ENCODE results near the gene CASZ1. TPM values are rescaled to one million over a fixed set of nuclear protein-coding genes. Genes with fewer than 3 reads are reported as not detected.

CASZ1 gene
- polyA plus RNA-seq, 3 donors: 0.30 to 3.7 (median 0.50) TPM

GRCh38 chr1:10709165-10709564 lies 87.3 kb downstream of the CASZ1 start:
- Histone ChIP-seq H3K79me2 (ENCODE audit: insufficient read depth, low read length) (no peaks in the 10 kb centered on the region), H4K20me1 (ENCODE audit: insufficient read depth, low read length) (no peaks in the 10 kb centered on the region), H3K9me3 (replicated peaks in 1 of 2; ENCODE audit: control insufficient read depth in 1 of 2, insufficient read depth in 1 of 2, low read length in 2 of 2) (no peaks in the 10 kb centered on the region), H3K4me2 (replicated peaks; ENCODE audit: extremely low read depth, low read length, poor library complexity, severe bottlenecking) (no peak overlapping the region), H3K27ac (ENCODE audit: low read depth in 1 of 2, low read length in 2 of 2) (no peak overlapping the region), H2AFZ (ENCODE audit: insufficient read depth, low read depth, low read length, poor library complexity, severe bottlenecking) (no peak overlapping the region), H3K9ac (ENCODE audit: insufficient read depth, low read length, poor library complexity, severe bottlenecking) (no peak overlapping the region), H3K36me3 (replicated peaks in 1 of 2; ENCODE audit: control insufficient read depth in 1 of 2, insufficient read depth in 2 of 2, low read length in 2 of 2) (no peaks in the 10 kb centered on the region), H3K27me3 (ENCODE audit: control insufficient read depth in 2 of 2, insufficient read depth in 2 of 2, low read length in 2 of 2) (no peaks in the 10 kb centered on the region), H3K4me1 (ENCODE audit: control insufficient read depth in 1 of 2, insufficient read depth in 2 of 2, low read length in 2 of 2) (no peaks in the 10 kb centered on the region), H3K4me3 (replicated peaks in 1 of 3; ENCODE audit: low read depth in 2 of 3, low read length in 3 of 3) (no peak overlapping the region)
- 79% methylated on average over 10 of the region's 16 CpGs for WGBS (ENCODE audit: insufficient coverage)
- peaks cover 0 to under 1% (median 0%) of the 10 kb centered on the region in 7 donors for H3K9me3 Mint-ChIP-seq
- H3K4me1 Mint-ChIP-seq: no peaks in the 10 kb centered on the region
- TF ChIP-seq CTCF (IDR thresholded peaks at IDR 0.05): no peak
- no peaks in the 10 kb centered on the region for H3K36me3 Mint-ChIP-seq
- intact Hi-C loops (cut with micrococcal nuclease): no loop called here
- H3K4me3 Mint-ChIP-seq: no peak overlapping the region
- peaks cover 2 to 13% (median 7%) of the 10 kb centered on the region in 3 donors for H3K27me3 Mint-ChIP-seq (ENCODE audit: low read depth in 3 of 3)
- no peak overlapping the region for H3K27ac Mint-ChIP-seq
- DNase-seq: no peak

DNA sequence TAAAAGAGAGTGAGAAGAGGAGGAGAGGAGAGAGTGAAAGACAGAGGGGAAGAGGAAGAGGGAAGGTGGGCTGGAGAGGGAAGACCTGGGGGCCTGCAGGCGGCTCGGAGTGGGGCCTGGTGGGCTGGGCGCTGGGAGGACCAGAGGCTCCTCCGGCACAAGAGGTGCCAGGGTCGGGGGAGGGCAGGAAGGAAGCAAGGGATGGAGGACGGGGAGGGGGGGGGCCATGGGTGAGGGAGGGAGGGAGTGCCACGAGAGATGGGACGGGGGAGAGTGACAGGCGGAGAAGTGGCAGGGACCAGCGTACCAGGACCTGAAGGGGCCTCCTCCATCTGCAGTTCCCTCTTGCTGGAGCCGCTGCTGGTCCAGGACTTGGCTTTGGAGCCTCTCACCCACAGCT lies 87.7 kb downstream of the CASZ1 start:
- Histone ChIP-seq H3K4me1 (ENCODE audit: control insufficient read depth in 1 of 2, insufficient read depth in 2 of 2, low read length in 2 of 2) (no peaks in the 10 kb centered on the region), H3K9ac (ENCODE audit: insufficient read depth, low read length, poor library complexity, severe bottlenecking) (no peak overlapping the region), H3K27me3 (ENCODE audit: control insufficient read depth in 2 of 2, insufficient read depth in 2 of 2, low read length in 2 of 2) (no peaks in the 10 kb centered on the region), H3K79me2 (ENCODE audit: insufficient read depth, low read length) (no peaks in the 10 kb centered on the region), H4K20me1 (ENCODE audit: insufficient read depth, low read length) (no peaks in the 10 kb centered on the region), H2AFZ (ENCODE audit: insufficient read depth, low read depth, low read length, poor library complexity, severe bottlenecking) (no peak overlapping the region), H3K27ac (ENCODE audit: low read depth in 1 of 2, low read length in 2 of 2) (no peak overlapping the region), H3K36me3 (replicated peaks in 1 of 2; ENCODE audit: control insufficient read depth in 1 of 2, insufficient read depth in 2 of 2, low read length in 2 of 2) (no peaks in the 10 kb centered on the region), H3K4me3 (replicated peaks in 1 of 3; ENCODE audit: low read depth in 2 of 3, low read length in 3 of 3) (no peak overlapping the region), H3K9me3 (replicated peaks in 1 of 2; ENCODE audit: control insufficient read depth in 1 of 2, insufficient read depth in 1 of 2, low read length in 2 of 2) (no peaks in the 10 kb centered on the region), H3K4me2 (replicated peaks; ENCODE audit: extremely low read depth, low read length, poor library complexity, severe bottlenecking) (no peak overlapping the region)
- intact Hi-C loops (cut with micrococcal nuclease): no loop called here
- Mint-ChIP-seq H3K4me3 (no peak overlapping the region), H3K36me3 (no peaks in the 10 kb centered on the region), H3K27me3 (ENCODE audit: low read depth in 3 of 3) (peaks cover 3 to 16% (median 7%) of the 10 kb centered on the region in 3 donors), H3K27ac (no peak overlapping the region), H3K4me1 (no peaks in the 10 kb centered on the region), H3K9me3 (peaks cover 0 to 2% (median 0%) of the 10 kb centered on the region in 7 donors)
- WGBS (ENCODE audit: insufficient coverage): 19% methylated on average over 7 of the region's 11 CpGs
- TF ChIP-seq CTCF (IDR thresholded peaks at IDR 0.05): no peak
- no peak for DNase-seq

All from CD14-positive monocyte (primary cell).